DND-41 (cell line): ENCODE data around the gene FLG2.
"Not testable (repeated sequence)": the region's sequence is repeated elsewhere in the genome, so short reads cannot be mapped to it uniquely, and the experiment has no call there.

ENCODE experiments used
- ATAC-seq: fragments of 200-7000 bp; cut with Tn5 transposase; 3 replicates; pipeline ENCODE4 v1.9.1; 2021; ENCODE audit warnings: low read depth; ENCODE audit not compliant: insufficient read depth
- DNase-seq: peaks from one replicate; pipeline ENCODE4 v3.0.0-alpha.2; 2020
- H2AFZ ChIP-seq: 2 replicates; pipeline ENCODE4 v1.6.0; 2012; ENCODE audit warnings: low read depth, low read length
- H3K27ac ChIP-seq: 2 replicates; pipeline ENCODE4 v1.5.1; 2012; ENCODE audit warnings: low read length, inconsistent platforms
- H3K27me3 ChIP-seq: fragments of 200-600 bp; sonication (generic); 2 replicates; pipeline ENCODE4 v1.6.0; 2012; ENCODE audit warnings: low read length, mild to moderate bottlenecking, inconsistent platforms; ENCODE audit not compliant: insufficient read depth, poor library complexity
- H3K36me3 ChIP-seq: 2 replicates; pipeline ENCODE4 v1.5.1; 2012; ENCODE audit warnings: low read length, inconsistent platforms; ENCODE audit not compliant: insufficient read depth
- H3K4me1 ChIP-seq: 2 replicates; pipeline ENCODE4 v1.5.1; 2012; ENCODE audit warnings: mild to moderate bottlenecking, low read length; ENCODE audit not compliant: insufficient read depth
- H3K4me2 ChIP-seq: 2 replicates; pipeline ENCODE4 v1.6.0; 2012; ENCODE audit warnings: mild to moderate bottlenecking, moderate library complexity, low read length, inconsistent platforms; ENCODE audit not compliant: insufficient read depth
- H3K4me3 ChIP-seq, 2 experiments: fragments of 200-600 bp in 1 of 2; shearing (Covaris generic) in 1 of 2; 2 replicates each; pipeline ENCODE4 v1.5.1; 2012 to 2016; ENCODE audit warnings: inconsistent platforms in 2 of 2, low read length in 2 of 2, mild to moderate bottlenecking in 2 of 2, low read depth in 1 of 2, moderate library complexity in 1 of 2
- H3K79me2 ChIP-seq: 2 replicates; pipeline ENCODE4 v1.6.0; 2012; ENCODE audit warnings: low read length, inconsistent platforms; ENCODE audit not compliant: insufficient read depth
- H3K9ac ChIP-seq: 2 replicates; pipeline ENCODE4 v1.6.0; 2012; ENCODE audit warnings: low read depth, mild to moderate bottlenecking, inconsistent platforms, low read length, moderate library complexity
- H3K9me3 ChIP-seq: 2 replicates; pipeline ENCODE4 v1.5.1; 2012; ENCODE audit warnings: low read length, moderate library complexity, mild to moderate bottlenecking, inconsistent platforms; ENCODE audit not compliant: insufficient read depth, severe bottlenecking
- H4K20me1 ChIP-seq: 2 replicates; pipeline ENCODE4 v1.6.0; 2012; ENCODE audit warnings: low read length; ENCODE audit not compliant: insufficient read depth
- CTCF ChIP-seq: IDR thresholded peaks from 2 replicates; pipeline ENCODE4 v1.5.1; 2012; ENCODE audit warnings: borderline replicate concordance, low read length, moderate library complexity, mild to moderate bottlenecking; ENCODE audit not compliant: poor library complexity, severe bottlenecking; ENCODE audit errors: extremely low read depth
- EZH2 ChIP-seq: IDR thresholded peaks from 3 replicates; pipeline ENCODE4 v1.6.1; 2012; ENCODE audit warnings: borderline replicate concordance, low read depth, mild to moderate bottlenecking, moderate library complexity, low read length, inconsistent platforms; ENCODE audit not compliant: severe bottlenecking

The FLG2 gene

GRCh38 chr1:152328801-152329391, 30.9 kb downstream of the FLG2 start:
- Histone ChIP-seq H3K4me1 (no peaks in the 10 kb centered on the region), H3K4me2 (no peak overlapping the region), H2AFZ (no peak overlapping the region), H3K36me3 (no peaks in the 10 kb centered on the region), H3K27me3 (peaks cover 14% of the 10 kb centered on the region), H3K79me2 (no peaks in the 10 kb centered on the region), H4K20me1 (no peaks in the 10 kb centered on the region), H3K4me3 (no peak overlapping the region), H3K9me3 (no peaks in the 10 kb centered on the region), H3K27ac (no peak overlapping the region), H3K9ac (no peak overlapping the region)
- DNase-seq (no peak), ATAC-seq (no peak)
- TF ChIP-seq EZH2 = no peak
- TF ChIP-seq CTCF = no peak

- Histone ChIP-seq H3K9ac (no peak within 1 kb of the TSS), H3K4me1 (no peaks in the 10 kb centered on the region), H3K9me3 (no peaks in the 10 kb centered on the region), H3K79me2 (no peaks in the 10 kb centered on the region), H3K27ac (no peak within 1 kb of the TSS), H4K20me1 (no peaks in the 10 kb centered on the region), H3K4me3 (no peak within 1 kb of the TSS), H3K36me3 (no peaks in the 10 kb centered on the region), H2AFZ (no peak within 1 kb of the TSS), H3K27me3 (peaks cover 6% of the 10 kb centered on the region), H3K4me2 (no peak within 1 kb of the TSS)
- TF ChIP-seq CTCF = no peak
- TF ChIP-seq EZH2 = no peak
- ATAC-seq = no peak
- DNase-seq = no peak
Measured at GRCh38 chr1:152325111-152325510, 34.7 kb downstream of the FLG2 start, which contains the start of gene FLG. FLG (minus strand) TSS chr1:152325239; CDS start chr1:152315456, 9,783 bp downstream.

- ATAC-seq (no peak), DNase-seq (no peak)
- H4K20me1 ChIP-seq = no peaks in the 10 kb centered on the region
- H3K27me3 ChIP-seq = no peaks in the 10 kb centered on the region
- H3K36me3 ChIP-seq = no peaks in the 10 kb centered on the region
- H3K27ac ChIP-seq = no peak overlapping the region
- no peaks in the 10 kb centered on the region for H3K9me3 ChIP-seq
- H3K9ac ChIP-seq = no peak overlapping the region
- H3K79me2 ChIP-seq = no peaks in the 10 kb centered on the region
- no peak overlapping the region for H3K4me3 ChIP-seq
- H3K4me1 ChIP-seq = no peaks in the 10 kb centered on the region
- TF ChIP-seq CTCF = no peak
- TF ChIP-seq EZH2 = no peak
- H3K4me2 ChIP-seq = no peak overlapping the region
- H2AFZ ChIP-seq = no peak overlapping the region
Measured at GRCh38 chr1:152313970-152314369, 45.8 kb downstream of the FLG2 start.

GRCh38 chr1:152313319-152313801, 46.4 kb downstream of the FLG2 start:
- H3K4me3 ChIP-seq = no peak overlapping the region
- no peaks in the 10 kb centered on the region for H3K4me1 ChIP-seq
- H3K9me3 ChIP-seq = no peaks in the 10 kb centered on the region
- no peaks in the 10 kb centered on the region for H3K36me3 ChIP-seq
- no peaks in the 10 kb centered on the region for H3K79me2 ChIP-seq
- H2AFZ ChIP-seq = no peak overlapping the region
- H3K27ac ChIP-seq = no peak overlapping the region
- no peak overlapping the region for H3K4me2 ChIP-seq
- no peak overlapping the region for H3K9ac ChIP-seq
- no peaks in the 10 kb centered on the region for H4K20me1 ChIP-seq
- DNase-seq (no peak), ATAC-seq (no peak)
- H3K27me3 ChIP-seq = no peaks in the 10 kb centered on the region
- TF ChIP-seq CTCF = no peak

GRCh38 chr1:152312169-152312568, 47.6 kb downstream of the FLG2 start:
- H3K27ac ChIP-seq, H3K4me1 ChIP-seq, ATAC-seq, H3K27me3 ChIP-seq, DNase-seq, H3K4me3 ChIP-seq, H3K36me3 ChIP-seq, H3K4me2 ChIP-seq, H4K20me1 ChIP-seq, H3K9me3 ChIP-seq, H3K79me2 ChIP-seq, H2AFZ ChIP-seq, H3K9ac ChIP-seq: not testable (repeated sequence)
